Activated CD8-positive, alpha-beta memory T cell treated with anti-CD3 and anti-CD28 coated beads for 24 hours (primary cell): ENCODE data around the gene CLP1.
A peak's percentile ranks its signal among the peaks of the same experiment; 100 is the strongest.
"Not testable (repeated sequence)": the region's sequence is repeated elsewhere in the genome, so short reads cannot be mapped to it uniquely, and the experiment has no call there.

Experiments
- DNase-seq: peaks from one replicate; pipeline ENCODE4 v3.0.0-alpha.2; 2020

Gene CLP1

GRCh38 chr11:57667117-57667735 is 9.7 kb downstream of the CLP1 start:
- peak; percentile 90 for DNase-seq

GRCh38 chr11:57667736-57668433 is 10.3 kb downstream of the CLP1 start, which contains the start of gene ZDHHC5:
Gene ZDHHC5 (plus strand): TSS chr11:57668114. CDS start chr11:57673091, 4,977 bp downstream.
- peak; percentile 98 for DNase-seq

GRCh38 chr11:57668434-57668782 is 10.8 kb downstream of the CLP1 start:
- DNase-seq = no peak

GRCh38 chr11:57674251-57674650 is 16.7 kb downstream of the CLP1 start:
- no peak for DNase-seq

- no peak for DNase-seq
These were observed 17.8 kb downstream of the CLP1 start for GRCh38 chr11:57675176-57675941.

GRCh38 chr11:57679396-57679795 is 21.8 kb downstream of the CLP1 start:
- DNase-seq = no peak

- DNase-seq = no peak
These were observed 23.0 kb downstream of the CLP1 start for GRCh38 chr11:57680552-57680874.

GRCh38 chr11:57681168-57681567 is 23.6 kb downstream of the CLP1 start:
- DNase-seq = no peak

- DNase-seq = not testable (repeated sequence)
These were observed 32.9 kb downstream of the CLP1 start for GRCh38 chr11:57690474-57690873.

- no peak for DNase-seq
These were observed 41.3 kb downstream of the CLP1 start for GRCh38 chr11:57698843-57699365.

GRCh38 chr11:57699813-57700212 is 42.3 kb downstream of the CLP1 start:
- no peak for DNase-seq

GRCh38 chr11:57700425-57700824 is 42.9 kb downstream of the CLP1 start:
- DNase-seq = no peak

GRCh38 chr11:57703341-57703740 is 45.8 kb downstream of the CLP1 start:
- DNase-seq = no peak

GRCh38 chr11:57704932-57705331 is 47.4 kb downstream of the CLP1 start:
- no peak for DNase-seq

GRCh38 chr11:57705432-57705831 is 47.9 kb downstream of the CLP1 start:
- not testable (repeated sequence) for DNase-seq

GRCh38 chr11:57709802-57710367 is 52.3 kb downstream of the CLP1 start:
- no peak for DNase-seq
